Measurements from ENCODE around the gene PIP4K2A. TPM values are rescaled to one million over a fixed set of nuclear protein-coding genes. Genes with fewer than 3 reads are reported as not detected.

The PIP4K2A gene
- total RNA-seq, 3 donors from 2014 or later (not counting 1 experiment from before 2014, with no cell fraction given) = 311 to 423 (median 405) TPM

DNA sequence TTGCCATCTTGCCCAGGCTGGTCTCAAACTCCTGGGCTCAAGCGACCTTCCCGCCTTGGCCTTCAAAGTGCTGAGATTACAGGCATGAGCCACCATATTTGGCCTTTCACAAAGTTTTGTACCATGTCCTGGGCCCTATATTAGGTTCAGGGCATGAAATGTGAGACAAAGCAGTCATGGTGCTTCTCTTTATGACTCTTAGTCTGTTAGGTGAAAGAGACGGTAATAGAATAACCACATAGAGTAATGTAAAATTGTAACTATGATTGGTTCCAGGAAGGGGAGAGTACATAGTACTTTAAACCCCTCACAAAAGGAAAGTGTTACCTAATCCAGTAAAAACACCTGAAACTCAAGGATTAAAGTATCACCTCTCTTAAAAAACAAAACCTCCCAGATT, 224.4 kb downstream of the PIP4K2A start:
- Mint-ChIP-seq H3K4me1 (peaks cover 27 to 34% of the 10 kb centered on the region in 2 donors), H3K27me3 (ENCODE audit: low read depth in 2 of 2) (peaks cover 31 to 38% of the 10 kb centered on the region in 2 donors), H3K27ac (no peak overlapping the region), H3K4me3 (no peak overlapping the region), H3K9me3 (no peaks in the 10 kb centered on the region), H3K36me3 (peaks cover 5% of the 10 kb centered on the region)
- WGBS (ENCODE audit: insufficient coverage) = 100% methylated on average over 2 of the region's 3 CpGs
- Histone ChIP-seq H3K9me3 (ENCODE audit: control insufficient read depth, insufficient read depth, low read length) (no peaks in the 10 kb centered on the region), H3K27ac (ENCODE audit: low read length) (no peak overlapping the region), H3K36me3 (ENCODE audit: control insufficient read depth, insufficient read depth, low read length) (no peaks in the 10 kb centered on the region), H3K27me3 (ENCODE audit: control insufficient read depth, insufficient read depth, low read length) (no peaks in the 10 kb centered on the region), H3K4me1 (ENCODE audit: control insufficient read depth, insufficient read depth, low read length) (peaks cover 14% of the 10 kb centered on the region), H3K4me3 (ENCODE audit: low read length) (no peak overlapping the region)
- intact Hi-C loops (cut with micrococcal nuclease) = no loop called here
- TF ChIP-seq, protein P1, sequence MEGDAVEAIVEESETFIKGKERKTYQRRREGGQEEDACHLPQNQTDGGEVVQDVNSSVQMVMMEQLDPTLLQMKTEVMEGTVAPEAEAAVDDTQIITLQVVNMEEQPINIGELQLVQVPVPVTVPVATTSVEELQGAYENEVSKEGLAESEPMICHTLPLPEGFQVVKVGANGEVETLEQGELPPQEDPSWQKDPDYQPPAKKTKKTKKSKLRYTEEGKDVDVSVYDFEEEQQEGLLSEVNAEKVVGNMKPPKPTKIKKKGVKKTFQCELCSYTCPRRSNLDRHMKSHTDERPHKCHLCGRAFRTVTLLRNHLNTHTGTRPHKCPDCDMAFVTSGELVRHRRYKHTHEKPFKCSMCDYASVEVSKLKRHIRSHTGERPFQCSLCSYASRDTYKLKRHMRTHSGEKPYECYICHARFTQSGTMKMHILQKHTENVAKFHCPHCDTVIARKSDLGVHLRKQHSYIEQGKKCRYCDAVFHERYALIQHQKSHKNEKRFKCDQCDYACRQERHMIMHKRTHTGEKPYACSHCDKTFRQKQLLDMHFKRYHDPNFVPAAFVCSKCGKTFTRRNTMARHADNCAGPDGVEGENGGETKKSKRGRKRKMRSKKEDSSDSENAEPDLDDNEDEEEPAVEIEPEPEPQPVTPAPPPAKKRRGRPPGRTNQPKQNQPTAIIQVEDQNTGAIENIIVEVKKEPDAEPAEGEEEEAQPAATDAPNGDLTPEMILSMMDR (IDR thresholded peaks at IDR 0.05) = no peak
- ATAC-seq = no peak
- DNase-seq = no peak

DNA sequence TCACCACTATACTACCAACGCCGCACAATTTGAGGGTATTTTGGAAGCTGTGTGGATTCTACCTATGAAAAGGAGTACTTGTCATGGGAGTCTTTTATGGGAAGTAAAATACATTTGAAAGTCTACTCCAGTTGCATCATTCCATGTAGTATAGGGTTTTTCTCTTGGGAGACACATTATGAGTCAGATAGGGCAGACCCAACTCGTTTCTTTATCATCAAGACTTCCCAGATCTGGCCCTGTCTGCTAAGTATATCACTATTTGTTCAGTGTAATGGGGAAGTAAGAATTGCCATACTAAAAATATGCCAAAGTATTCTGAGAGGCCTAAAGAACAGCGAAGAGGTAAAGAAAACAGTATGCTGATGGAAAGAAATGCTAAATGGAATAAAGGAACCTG, 224.9 kb downstream of the PIP4K2A start:
- DNase-seq (no peak), ATAC-seq (no peak)
- WGBS (ENCODE audit: insufficient coverage) = 100% methylated on average over 1 of the region's 4 CpGs
- Histone ChIP-seq H3K27ac (ENCODE audit: low read length) (no peak overlapping the region), H3K36me3 (ENCODE audit: control insufficient read depth, insufficient read depth, low read length) (no peaks in the 10 kb centered on the region), H3K4me1 (ENCODE audit: control insufficient read depth, insufficient read depth, low read length) (peaks cover 14% of the 10 kb centered on the region), H3K9me3 (ENCODE audit: control insufficient read depth, insufficient read depth, low read length) (no peaks in the 10 kb centered on the region), H3K27me3 (ENCODE audit: control insufficient read depth, insufficient read depth, low read length) (no peaks in the 10 kb centered on the region), H3K4me3 (ENCODE audit: low read length) (no peak overlapping the region)
- Mint-ChIP-seq H3K9me3 (no peaks in the 10 kb centered on the region), H3K27ac (no peak overlapping the region), H3K27me3 (ENCODE audit: low read depth in 2 of 2) (peaks cover 28 to 38% of the 10 kb centered on the region in 2 donors), H3K36me3 (peaks cover 5% of the 10 kb centered on the region), H3K4me1 (peaks cover 27 to 34% of the 10 kb centered on the region in 2 donors), H3K4me3 (no peak overlapping the region)
- intact Hi-C loops (cut with micrococcal nuclease) = no loop called here
- TF ChIP-seq, protein P1 (IDR thresholded peaks at IDR 0.05) = no peak

DNA sequence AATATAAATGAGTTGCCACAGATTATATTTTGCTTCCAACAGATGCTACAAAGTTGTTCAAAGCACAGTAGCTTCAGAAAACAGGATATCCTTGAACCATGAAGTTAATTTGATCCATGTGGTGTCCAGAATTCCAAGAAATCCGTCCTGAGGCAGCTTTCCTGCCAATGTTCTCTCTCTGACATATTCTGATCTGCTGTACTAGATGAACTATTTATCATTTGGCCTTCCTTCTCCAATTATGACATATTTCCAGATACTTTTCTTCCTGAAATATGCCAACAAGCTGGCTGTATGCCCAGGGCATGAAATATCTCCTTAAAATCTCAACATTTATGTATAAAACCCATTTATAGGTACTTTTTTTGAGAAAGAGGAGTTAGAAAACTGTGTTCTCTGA, 227.9 kb downstream of the PIP4K2A start:
- H3K4me1 Mint-ChIP-seq = peaks cover 14 to 16% of the 10 kb centered on the region in 2 donors
- ATAC-seq = no peak
- Histone ChIP-seq H3K27me3 (ENCODE audit: control insufficient read depth, insufficient read depth, low read length) (no peaks in the 10 kb centered on the region), H3K4me1 (ENCODE audit: control insufficient read depth, insufficient read depth, low read length) (peaks cover 3% of the 10 kb centered on the region), H3K9me3 (ENCODE audit: control insufficient read depth, insufficient read depth, low read length) (no peaks in the 10 kb centered on the region), H3K4me3 (ENCODE audit: low read length) (no peak overlapping the region), H3K27ac (ENCODE audit: low read length) (no peak overlapping the region), H3K36me3 (ENCODE audit: control insufficient read depth, insufficient read depth, low read length) (no peaks in the 10 kb centered on the region)
- H3K9me3 Mint-ChIP-seq = no peaks in the 10 kb centered on the region
- H3K27me3 Mint-ChIP-seq (ENCODE audit: low read depth in 2 of 2) = peaks cover 29 to 38% of the 10 kb centered on the region in 2 donors
- H3K27ac Mint-ChIP-seq = no peak overlapping the region
- H3K4me3 Mint-ChIP-seq = no peak overlapping the region
- H3K36me3 Mint-ChIP-seq = peaks cover 5% of the 10 kb centered on the region
- intact Hi-C loops (cut with micrococcal nuclease) = no loop called here
- 80% methylated on average over 1 of the region's 1 CpG for WGBS (ENCODE audit: insufficient coverage)
- TF ChIP-seq, protein P1 (IDR thresholded peaks at IDR 0.05) = no peak
- no peak for DNase-seq

Other genes starting within 250 kb of the PIP4K2A start
- gene ARMC3, start 213.5 kb upstream of the PIP4K2A start, total RNA-seq = under 1 TPM in 2 of 3 donors, not detected in 1; 0.65 to 0.68 TPM

Measured in natural killer cell (primary cell).